ENCODE data around the gene ABCG5. TPM values are rescaled to one million over a fixed set of nuclear protein-coding genes. Genes with fewer than 3 reads are reported as not detected.

ABCG5 gene
- polyA plus RNA-seq (2012; ENCODE audit: insufficient read depth, insufficient read length) = not detected

DNA sequence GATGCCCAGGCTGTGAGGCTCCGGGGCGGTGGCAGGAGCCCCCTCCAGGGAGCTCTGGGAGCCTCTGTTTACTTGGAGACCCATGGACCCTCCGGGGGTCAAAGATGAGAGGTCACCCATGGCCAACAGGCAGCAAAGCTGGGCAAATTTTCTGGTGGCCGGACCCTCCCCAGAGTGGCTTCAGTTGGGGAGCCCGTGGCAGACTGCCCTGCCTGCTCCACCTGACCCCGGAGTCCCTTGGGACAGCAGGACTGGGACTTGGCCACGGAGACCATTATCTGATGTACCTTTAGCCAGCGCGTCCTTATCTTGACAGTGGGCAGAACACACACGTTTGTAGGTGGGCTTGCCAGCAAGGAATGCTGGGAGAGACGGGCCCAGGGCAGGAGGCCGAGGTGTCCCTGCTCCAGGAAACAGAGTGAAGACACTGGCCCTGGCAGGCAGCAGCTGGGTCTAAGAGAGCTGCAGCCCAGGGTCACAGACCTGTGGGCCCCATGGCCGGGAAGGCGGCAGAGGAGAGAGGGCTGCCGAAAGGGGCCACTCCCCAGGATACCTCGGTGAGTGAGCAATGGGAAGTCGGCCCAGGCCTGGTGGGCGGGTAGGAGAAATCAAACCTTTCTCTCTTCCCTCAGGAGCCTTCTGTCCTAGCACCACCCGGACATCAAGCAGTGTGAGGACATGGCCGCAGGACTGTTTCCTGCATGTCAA, at the start of gene ABCG5, which contains the start of gene ABCG8:
ABCG5 (minus strand) TSS at position 280 of the 708 bp plus-strand sequence; CDS start at position 120, 160 bp downstream.
ABCG8 (plus strand) TSS at position 412 of the 708 bp plus-strand sequence; CDS start at position 495, 83 bp downstream.
- DNase-seq (ENCODE audit: low read depth, low spot score) = no peak
- no peak within 1 kb of the TSS for H3K4me3 ChIP-seq (ENCODE audit: low read length)

- no peak overlapping the region for H3K4me3 ChIP-seq (ENCODE audit: low read length)
- no peak for DNase-seq (ENCODE audit: low read depth, low spot score)
Observed at GRCh38 chr2:43887176-43887575, 48.5 kb upstream of the ABCG5 start.

DNA sequence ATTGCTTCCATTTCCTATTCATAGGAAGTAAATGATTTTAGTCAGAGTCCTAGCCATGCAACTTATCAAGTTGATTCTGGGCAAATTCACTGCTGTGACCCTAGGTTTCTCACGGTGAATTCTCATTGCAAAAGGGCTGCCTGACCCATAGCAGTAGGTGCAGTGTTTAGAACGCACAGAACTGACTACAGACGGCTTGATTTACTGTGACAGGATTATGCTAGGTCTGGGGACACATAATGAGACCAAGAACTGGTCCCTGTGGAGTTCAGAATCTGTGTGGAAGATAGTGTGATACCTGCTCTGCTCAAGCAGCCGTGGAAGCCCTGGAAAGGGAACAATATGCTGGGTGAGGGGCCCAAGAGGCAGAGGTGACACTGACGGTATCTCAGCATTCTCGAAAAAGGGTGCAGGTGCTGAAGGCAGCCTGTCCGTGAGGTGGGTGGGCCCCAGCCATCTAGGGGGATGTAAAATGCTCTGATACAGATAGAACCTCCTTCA, 46.5 kb upstream of the ABCG5 start:
- no peak for DNase-seq (ENCODE audit: low read depth, low spot score)
- no peak overlapping the region for H3K4me3 ChIP-seq (ENCODE audit: low read length)

DNA sequence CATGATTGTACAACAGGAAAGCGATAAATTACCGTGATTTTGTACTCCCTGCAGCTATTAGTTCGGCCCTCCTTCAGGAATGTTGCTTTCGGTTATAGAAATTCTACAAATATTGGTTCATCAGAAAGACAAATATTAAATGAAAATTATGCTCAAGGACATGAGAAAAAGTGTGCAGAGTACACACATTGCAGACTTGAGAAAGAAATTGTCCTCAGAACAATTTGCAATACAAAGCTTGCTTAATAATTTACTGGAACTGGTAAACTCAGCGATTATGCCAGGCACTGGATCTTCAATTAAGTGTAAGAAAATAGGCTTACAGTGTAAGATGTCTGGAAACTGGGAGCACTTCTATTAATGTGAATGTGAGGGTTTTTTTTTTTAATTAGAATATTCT, 46.0 kb upstream of the ABCG5 start:
- no peak for DNase-seq (ENCODE audit: low read depth, low spot score)
- no peak overlapping the region for H3K4me3 ChIP-seq (ENCODE audit: low read length)

- H3K4me3 ChIP-seq (ENCODE audit: low read length) = no peak overlapping the region
- no peak for DNase-seq (ENCODE audit: low read depth, low spot score)
Observed at GRCh38 chr2:43882312-43882711, 43.7 kb upstream of the ABCG5 start.

DNA sequence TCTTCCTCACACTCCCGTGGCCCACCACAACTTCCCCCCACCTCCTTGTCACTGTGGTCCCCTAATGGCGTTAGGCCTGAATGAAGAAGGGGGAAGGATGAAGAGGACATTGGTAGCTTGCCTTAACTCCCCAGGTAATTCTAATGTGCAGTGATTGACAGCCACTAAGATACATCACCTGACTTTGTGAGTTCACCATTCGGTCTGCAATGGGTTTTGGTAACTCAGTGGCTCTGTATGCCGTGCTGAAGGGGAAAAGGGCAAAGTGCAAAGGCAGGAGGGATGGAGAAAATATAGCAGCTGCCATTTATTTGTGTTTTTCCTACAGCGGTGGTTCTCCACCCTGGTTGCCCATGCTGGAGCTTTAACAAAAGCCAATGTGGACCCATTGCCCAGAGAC, 42.3 kb upstream of the ABCG5 start:
- H3K4me3 ChIP-seq (ENCODE audit: low read length) = no peak overlapping the region

GRCh38 chr2:43880471-43880870, 41.8 kb upstream of the ABCG5 start:
- H3K4me3 ChIP-seq (ENCODE audit: low read length) = no peak overlapping the region
- no peak for DNase-seq (ENCODE audit: low read depth, low spot score)

More for the DNA sequence above, 42.3 kb upstream of the ABCG5 start:
- no peak for DNase-seq (ENCODE audit: low read depth, low spot score)

- H3K4me3 ChIP-seq (ENCODE audit: low read length) = no peak overlapping the region
- no peak for DNase-seq (ENCODE audit: low read depth, low spot score)
Observed at GRCh38 chr2:43879261-43879660, 40.6 kb upstream of the ABCG5 start.

GRCh38 chr2:43877782-43878464, 39.3 kb upstream of the ABCG5 start:
- no peak overlapping the region for H3K4me3 ChIP-seq (ENCODE audit: low read length)
- peak; percentile 12 for DNase-seq (ENCODE audit: low read depth, low spot score)

DNA sequence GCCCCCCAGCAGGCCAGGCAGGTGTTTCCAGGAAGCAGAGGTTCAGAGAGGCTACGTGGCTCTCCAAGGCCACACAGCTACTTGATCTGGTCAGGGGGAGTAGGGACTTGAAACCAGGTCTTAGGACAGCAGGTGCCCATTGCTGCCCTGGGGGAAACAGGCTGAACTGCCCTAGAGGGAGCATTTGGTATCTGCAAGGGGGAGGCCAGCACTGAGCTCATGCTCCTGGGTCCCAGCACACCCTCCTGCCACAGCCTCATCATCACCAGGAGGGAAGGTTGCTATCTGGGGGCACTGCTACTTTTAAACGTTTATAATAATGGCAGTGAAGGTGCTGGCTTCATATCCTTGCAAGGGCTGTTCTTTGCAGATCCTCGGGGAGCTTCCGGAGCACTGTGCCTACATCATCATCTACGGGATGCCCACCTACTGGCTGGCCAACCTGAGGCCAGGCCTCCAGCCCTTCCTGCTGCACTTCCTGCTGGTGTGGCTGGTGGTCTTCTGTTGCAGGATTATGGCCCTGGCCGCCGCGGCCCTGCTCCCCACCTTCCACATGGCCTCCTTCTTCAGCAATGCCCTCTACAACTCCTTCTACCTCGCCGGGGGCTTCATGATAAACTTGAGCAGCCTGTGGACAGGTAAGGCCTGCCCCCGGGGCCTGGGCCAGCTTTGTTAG, 36.3 kb upstream of the ABCG5 start:
- DNase-seq (ENCODE audit: low read depth, low spot score) = no peak
- no peak overlapping the region for H3K4me3 ChIP-seq (ENCODE audit: low read length)

DNA sequence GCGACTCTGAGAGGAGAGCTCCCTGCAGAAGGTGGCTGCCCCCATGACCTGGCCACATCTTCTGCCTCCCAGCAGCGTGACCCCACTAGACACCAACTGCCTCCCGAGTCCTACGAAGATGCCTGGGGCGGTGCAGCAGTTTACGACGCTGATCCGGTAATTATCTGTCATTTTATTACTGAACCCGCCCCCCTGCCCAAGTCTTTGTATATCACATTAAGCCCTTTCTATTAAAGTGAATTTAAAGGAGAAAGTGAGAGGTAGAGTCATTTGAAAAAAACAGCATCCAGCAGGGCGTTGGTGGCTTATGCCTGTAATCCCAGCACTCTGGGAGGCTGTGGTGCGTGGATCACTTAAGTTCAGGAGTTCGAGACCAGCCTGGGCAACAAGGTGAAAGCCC, 33.5 kb upstream of the ABCG5 start:
- no peak for DNase-seq (ENCODE audit: low read depth, low spot score)
- no peak overlapping the region for H3K4me3 ChIP-seq (ENCODE audit: low read length)

DNA sequence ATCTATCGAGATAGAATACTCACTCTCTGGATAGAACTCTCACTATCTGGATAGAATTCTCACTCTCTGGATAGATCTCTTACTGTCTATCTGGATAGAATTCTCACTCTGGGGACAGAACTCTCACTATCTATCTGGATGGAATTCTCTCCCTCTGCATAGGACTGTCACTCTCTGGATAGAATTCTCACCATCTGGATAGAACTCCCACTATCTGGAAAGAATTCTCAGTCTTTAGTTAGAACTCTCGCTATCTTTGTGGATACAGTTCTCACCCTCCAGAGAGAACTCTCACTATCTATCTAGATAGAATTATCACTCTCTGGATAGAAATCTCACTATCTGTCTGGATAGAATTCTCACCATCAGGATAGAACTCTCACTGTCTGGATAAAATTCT, 16.7 kb upstream of the ABCG5 start:
- DNase-seq (ENCODE audit: low read depth, low spot score) = no peak

GRCh38 chr2:43854671-43855070, 16.0 kb upstream of the ABCG5 start:
- no peak overlapping the region for H3K4me3 ChIP-seq (ENCODE audit: low read length)
- DNase-seq (ENCODE audit: low read depth, low spot score) = no peak

More for the DNA sequence above, 16.7 kb upstream of the ABCG5 start:
- H3K4me3 ChIP-seq (ENCODE audit: low read length) = no peak overlapping the region

- DNase-seq (ENCODE audit: low read depth, low spot score) = no peak
Observed at GRCh38 chr2:43853141-43854081, 14.8 kb upstream of the ABCG5 start.

GRCh38 chr2:43852196-43852730, 13.6 kb upstream of the ABCG5 start:
- no peak overlapping the region for H3K4me3 ChIP-seq (ENCODE audit: low read length)
- DNase-seq (ENCODE audit: low read depth, low spot score) = no peak

More at GRCh38 chr2:43853141-43854081, 14.8 kb upstream of the ABCG5 start:
- no peak overlapping the region for H3K4me3 ChIP-seq (ENCODE audit: low read length)

DNA sequence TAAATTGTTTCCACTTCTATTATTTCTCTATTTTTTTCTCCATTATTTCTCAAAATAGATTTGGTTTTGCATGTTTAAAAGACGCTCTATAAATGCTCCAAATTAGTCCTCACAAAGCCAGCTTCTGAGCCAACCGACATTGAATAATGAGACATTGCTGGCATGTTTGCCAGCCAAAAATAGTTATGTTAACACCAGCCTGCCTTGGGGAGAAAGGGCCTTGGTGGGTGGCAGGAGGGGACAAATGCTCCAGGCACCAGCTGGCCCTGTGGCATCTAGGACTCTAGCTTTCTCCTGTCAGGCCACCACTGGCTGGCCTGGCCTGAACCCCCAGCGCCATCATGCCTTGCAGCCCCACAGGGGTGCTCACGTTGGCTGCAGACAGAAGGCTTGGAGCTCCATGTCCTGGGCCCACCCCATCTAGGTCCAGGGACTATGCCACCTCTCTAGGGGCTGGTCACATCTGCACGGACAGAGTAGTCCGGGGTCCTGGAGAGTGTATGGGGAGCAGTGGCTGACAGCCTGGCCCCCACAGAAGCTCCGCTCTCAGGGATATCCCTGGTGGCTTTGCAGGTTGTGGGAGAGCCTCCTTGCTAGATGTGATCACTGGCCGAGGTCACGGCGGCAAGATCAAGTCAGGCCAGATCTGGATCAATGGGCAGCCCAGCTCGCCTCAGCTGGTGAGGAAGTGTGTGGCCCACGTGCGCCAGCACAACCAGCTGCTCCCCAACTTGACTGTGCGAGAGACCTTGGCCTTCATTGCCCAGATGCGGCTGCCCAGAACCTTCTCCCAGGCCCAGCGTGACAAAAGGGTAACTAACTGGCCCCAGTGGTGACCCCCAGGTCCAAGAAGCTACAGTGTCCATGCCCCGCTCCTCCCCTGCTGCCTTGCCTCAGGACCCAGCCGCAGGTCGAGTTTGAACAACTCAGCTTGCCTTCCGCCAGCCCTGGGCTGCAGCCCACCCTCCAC, 12.7 kb upstream of the ABCG5 start:
- no peak overlapping the region for H3K4me3 ChIP-seq (ENCODE audit: low read length)
- DNase-seq (ENCODE audit: low read depth, low spot score) = no peak

DNA sequence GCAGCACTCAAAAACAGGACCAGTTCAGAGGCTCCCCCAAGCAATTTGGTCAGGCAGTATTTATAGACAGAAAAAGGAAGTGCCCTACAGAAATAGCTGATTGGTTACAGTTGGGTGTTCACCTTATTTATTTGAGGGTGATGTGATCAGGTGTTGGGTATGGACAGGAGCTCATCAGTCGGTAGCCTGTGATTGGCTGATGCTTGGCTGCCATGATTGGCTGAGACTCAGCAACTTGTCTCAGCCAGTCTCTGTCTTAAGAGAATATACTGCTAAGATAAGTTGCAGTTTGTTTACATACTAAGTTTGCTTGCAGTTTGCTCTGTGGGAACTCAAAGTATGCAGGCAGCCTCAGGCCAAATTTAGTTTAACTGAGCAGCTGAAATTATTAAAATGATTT, 9.6 kb upstream of the ABCG5 start:
- DNase-seq (ENCODE audit: low read depth, low spot score) = no peak
- H3K4me3 ChIP-seq (ENCODE audit: low read length) = no peak overlapping the region

Data from Jurkat, Clone E6-1 (cell line).